Lung (tissue), 12 donors: ENCODE measurements around the gene ESR1. TPM values are rescaled to one million over a fixed set of nuclear protein-coding genes. Genes with fewer than 3 reads are reported as not detected.

Source experiments
- ATAC-seq: fragments of 200-7000 bp; cut with Tn5 transposase; one replicate; pipeline ENCODE4 v1.9.1; 2020; ENCODE audit warnings: moderate number of reproducible peaks; ENCODE audit not compliant: insufficient read depth, low FRiP score
- DNase-seq, 3 donors: peaks; one replicate each; pipeline ENCODE4 v3.0.0-alpha.2; 2013 to 2017
- H3K27ac ChIP-seq, 2 donors: one replicate each; pipeline ENCODE4 v1.5.1; 2013; ENCODE audit warnings: mild to moderate bottlenecking in 2 of 2, moderate library complexity in 2 of 2, control low read depth in 1 of 2, inconsistent platforms in 1 of 2, low read depth in 1 of 2, low read length in 1 of 2
- H3K27me3 ChIP-seq, 3 donors: one replicate each; pipeline ENCODE4 v1.5.1; 2013; ENCODE audit warnings: low read length in 2 of 3; ENCODE audit not compliant: control insufficient read depth in 3 of 3, insufficient read depth in 3 of 3
- H3K36me3 ChIP-seq, 4 donors: one replicate each; pipeline ENCODE4 v1.5.1; 2013; ENCODE audit warnings: low read length in 4 of 4, mild to moderate bottlenecking in 1 of 4, moderate library complexity in 1 of 4; ENCODE audit not compliant: control insufficient read depth in 4 of 4, insufficient read depth in 4 of 4
- H3K4me1 ChIP-seq, 5 donors: one replicate each; pipeline ENCODE4 v1.5.1; 2013; ENCODE audit warnings: low read length in 5 of 5, mild to moderate bottlenecking in 2 of 5, moderate library complexity in 1 of 5; ENCODE audit not compliant: control insufficient read depth in 5 of 5, insufficient read depth in 5 of 5
- H3K4me3 ChIP-seq: one replicate; pipeline ENCODE4 v1.5.1; 2013; ENCODE audit warnings: mild to moderate bottlenecking, control low read depth, moderate library complexity
- H3K9ac ChIP-seq, 2 donors: one replicate each; pipeline ENCODE4 v1.5.1; 2013; ENCODE audit warnings: low read length in 2 of 2, control low read depth in 1 of 2; ENCODE audit not compliant: insufficient read depth in 1 of 2
- H3K9me3 ChIP-seq, 4 donors: one replicate each; pipeline ENCODE4 v1.5.1; 2013; ENCODE audit warnings: low read length in 3 of 4, mild to moderate bottlenecking in 1 of 4, moderate library complexity in 1 of 4; ENCODE audit not compliant: control insufficient read depth in 4 of 4, insufficient read depth in 3 of 4
- CTCF ChIP-seq: IDR thresholded peaks from 2 replicates; pipeline ENCODE4 v1.5.1; 2012; ENCODE audit warnings: mild to moderate bottlenecking; ENCODE audit errors: control extremely low read depth, extremely low read depth
- WGBS, 2 donors: extraction: QIAGEN DNeasy Blood & Tissue Kit; methylation state at CpG; one replicate each; pipeline ENCODE4 v1.1.7; 2013; 5-methylcytosine and 5-hydroxymethylcytosine counted together
- polyA plus RNA-seq, 2 donors: library from polyadenylated mRNA; stranded (reverse); fragments of 200-250 nt; gene quantifications; one replicate each; pipeline ENCODE4 v1.2.1, GENCODE V29; 2013
- total RNA-seq, 2 donors: library from RNA; depleted of rRNA in 1 of 2; stranded (reverse); fragments of >200 nt in 1 of 2; gene quantifications; one replicate each; pipeline ENCODE4 v1.2.1, GENCODE V29; 2014 to 2021
- donor health status: control.
- donor health status: control.
- donor health status: Bipolar disorder and iron deficiency.
- donor health status: healthy.
- donor health status: DM: yes; HTN: yes; CAD: no.

ESR1 gene
- total and polyA plus RNA-seq, 4 donors, result 0.14 to 3.7 (median 0.78) TPM

- Histone ChIP-seq H3K27ac (no peak overlapping the region), H3K4me1 (peaks cover 0 to 6% (median 0%) of the 10 kb centered on the region in 5 donors), H3K9ac (no peak overlapping the region), H3K4me3 (no peak overlapping the region), H3K27me3 (no peaks in the 10 kb centered on the region), H3K9me3 (no peaks in the 10 kb centered on the region), H3K36me3 (peaks cover 18 to 26% (median 22%) of the 10 kb centered on the region in 4 donors)
- DNase-seq (no peak), ATAC-seq (no peak)
- no peak for TF ChIP-seq CTCF
- 94 to 96% methylated on average over 3 of the region's 3 CpGs for WGBS, 2 donors
Measured at GRCh38 chr6:152118224-152118623, 310.7 kb downstream of the ESR1 start.

- ATAC-seq (no peak), DNase-seq (no peak)
- Histone ChIP-seq H3K4me1 (peaks cover 0 to 6% (median 0%) of the 10 kb centered on the region in 5 donors), H3K4me3 (no peak overlapping the region), H3K9ac (no peak overlapping the region), H3K9me3 (no peaks in the 10 kb centered on the region), H3K27ac (no peak overlapping the region), H3K36me3 (peaks cover 18 to 26% (median 22%) of the 10 kb centered on the region in 4 donors), H3K27me3 (no peaks in the 10 kb centered on the region)
- no peak for TF ChIP-seq CTCF
- WGBS, 2 donors, result 89 to 93% methylated on average over 5 of the region's 5 CpGs
Measured at GRCh38 chr6:152118678-152119077, 311.2 kb downstream of the ESR1 start.

GRCh38 chr6:152119831-152120230 lies 312.3 kb downstream of the ESR1 start:
- TF ChIP-seq CTCF, result no peak
- no peaks in the 10 kb centered on the region for H3K27me3 ChIP-seq
- H3K27ac ChIP-seq, result no peak overlapping the region
- peaks cover 18 to 26% (median 22%) of the 10 kb centered on the region in 4 donors for H3K36me3 ChIP-seq
- H3K4me3 ChIP-seq, result no peak overlapping the region
- peaks cover 0 to 6% (median 0%) of the 10 kb centered on the region in 5 donors for H3K4me1 ChIP-seq
- 78 to 84% methylated on average over 7 of the region's 7 CpGs for WGBS, 2 donors
- no peak for ATAC-seq
- H3K9ac ChIP-seq, result no peak overlapping the region
- DNase-seq, result no peak
- no peaks in the 10 kb centered on the region for H3K9me3 ChIP-seq

- DNase-seq (no peak), ATAC-seq (no peak)
- H3K27ac ChIP-seq, result no peak overlapping the region
- peaks cover 0 to 5% (median 0%) of the 10 kb centered on the region in 5 donors for H3K4me1 ChIP-seq
- 53 to 88% methylated on average over 3 of the region's 3 CpGs for WGBS, 2 donors
- no peak for TF ChIP-seq CTCF
- H3K4me3 ChIP-seq, result no peak overlapping the region
- H3K27me3 ChIP-seq, result no peaks in the 10 kb centered on the region
- peaks cover 22 to 26% (median 24%) of the 10 kb centered on the region in 4 donors for H3K36me3 ChIP-seq
- no peaks in the 10 kb centered on the region for H3K9me3 ChIP-seq
- no peak overlapping the region for H3K9ac ChIP-seq
Measured at GRCh38 chr6:152121910-152122309, 314.4 kb downstream of the ESR1 start.
